Measurements from ENCODE around the gene PLA2G6.

- TF ChIP-seq, protein P1, sequence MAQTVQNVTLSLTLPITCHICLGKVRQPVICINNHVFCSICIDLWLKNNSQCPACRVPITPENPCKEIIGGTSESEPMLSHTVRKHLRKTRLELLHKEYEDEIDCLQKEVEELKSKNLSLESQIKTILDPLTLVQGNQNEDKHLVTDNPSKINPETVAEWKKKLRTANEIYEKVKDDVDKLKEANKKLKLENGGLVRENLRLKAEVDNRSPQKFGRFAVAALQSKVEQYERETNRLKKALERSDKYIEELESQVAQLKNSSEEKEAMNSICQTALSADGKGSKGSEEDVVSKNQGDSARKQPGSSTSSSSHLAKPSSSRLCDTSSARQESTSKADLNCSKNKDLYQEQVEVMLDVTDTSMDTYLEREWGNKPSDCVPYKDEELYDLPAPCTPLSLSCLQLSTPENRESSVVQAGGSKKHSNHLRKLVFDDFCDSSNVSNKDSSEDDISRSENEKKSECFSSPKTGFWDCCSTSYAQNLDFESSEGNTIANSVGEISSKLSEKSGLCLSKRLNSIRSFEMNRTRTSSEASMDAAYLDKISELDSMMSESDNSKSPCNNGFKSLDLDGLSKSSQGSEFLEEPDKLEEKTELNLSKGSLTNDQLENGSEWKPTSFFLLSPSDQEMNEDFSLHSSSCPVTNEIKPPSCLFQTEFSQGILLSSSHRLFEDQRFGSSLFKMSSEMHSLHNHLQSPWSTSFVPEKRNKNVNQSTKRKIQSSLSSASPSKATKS (CRISPR knock-in tag; IDR thresholded peaks at IDR 0.05) = no peak
- TF ChIP-seq SMAD4 (CRISPR knock-in tag; conservative IDR thresholded peaks at IDR 0.05) (no peak), NR2F6 (CRISPR knock-in tag; IDR thresholded peaks at IDR 0.05) (no peak), PRMT5 (CRISPR knock-in tag; IDR thresholded peaks at IDR 0.05) (no peak)
- TF ChIP-seq, protein P2, sequence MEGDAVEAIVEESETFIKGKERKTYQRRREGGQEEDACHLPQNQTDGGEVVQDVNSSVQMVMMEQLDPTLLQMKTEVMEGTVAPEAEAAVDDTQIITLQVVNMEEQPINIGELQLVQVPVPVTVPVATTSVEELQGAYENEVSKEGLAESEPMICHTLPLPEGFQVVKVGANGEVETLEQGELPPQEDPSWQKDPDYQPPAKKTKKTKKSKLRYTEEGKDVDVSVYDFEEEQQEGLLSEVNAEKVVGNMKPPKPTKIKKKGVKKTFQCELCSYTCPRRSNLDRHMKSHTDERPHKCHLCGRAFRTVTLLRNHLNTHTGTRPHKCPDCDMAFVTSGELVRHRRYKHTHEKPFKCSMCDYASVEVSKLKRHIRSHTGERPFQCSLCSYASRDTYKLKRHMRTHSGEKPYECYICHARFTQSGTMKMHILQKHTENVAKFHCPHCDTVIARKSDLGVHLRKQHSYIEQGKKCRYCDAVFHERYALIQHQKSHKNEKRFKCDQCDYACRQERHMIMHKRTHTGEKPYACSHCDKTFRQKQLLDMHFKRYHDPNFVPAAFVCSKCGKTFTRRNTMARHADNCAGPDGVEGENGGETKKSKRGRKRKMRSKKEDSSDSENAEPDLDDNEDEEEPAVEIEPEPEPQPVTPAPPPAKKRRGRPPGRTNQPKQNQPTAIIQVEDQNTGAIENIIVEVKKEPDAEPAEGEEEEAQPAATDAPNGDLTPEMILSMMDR (IDR thresholded peaks at IDR 0.05 in 2 of 3, conservative IDR thresholded peaks at IDR 0.05 in 1 of 3; ENCODE audit: insufficient read depth in 2 of 3, low read depth in 1 of 3, low read length in 3 of 3) = no peak
Observed at GRCh38 chr22:38062791-38063190, 118.8 kb downstream of the PLA2G6 start.

All from K562 (cell line).